Omental fat pad (tissue), 4 donors: ENCODE results near the gene CNTNAP5. TPM values are rescaled to one million over a fixed set of nuclear protein-coding genes. Genes with fewer than 3 reads are reported as not detected.

Experiments used
- ATAC-seq: fragments of 150-250 bp; one replicate; pipeline ENCODE4 v1.9.1; 2016; ENCODE audit warnings: mild to moderate bottlenecking, moderate library complexity; ENCODE audit not compliant: low FRiP score
- DNase-seq: peaks from one replicate; pipeline ENCODE4 v3.0.0-alpha.2; 2019; ENCODE audit warnings: low spot score
- total RNA-seq, 4 donors: library from RNA; depleted of rRNA; stranded (reverse); fragments of >200 nt; gene quantifications; one replicate each; pipeline ENCODE4 v1.1.0, GENCODE V29; 2016
- TF ChIP-seq, protein P1 (sequence below), 3 donors: fragments of 450-650 bp; IDR thresholded peaks; one replicate each; pipeline ENCODE4 v1.5.1; 2016 to 2017; ENCODE audit warnings: antibody characterized with exemption in 3 of 3, mild to moderate bottlenecking in 3 of 3, moderate library complexity in 2 of 3

The CNTNAP5 gene
- total RNA-seq, 4 donors from 2014 or later, result not detected

GRCh38 chr2:124661558-124661957 lies 636.5 kb downstream of the CNTNAP5 start:
- no peak for ATAC-seq
- DNase-seq, result no peak
- TF ChIP-seq, protein P1, sequence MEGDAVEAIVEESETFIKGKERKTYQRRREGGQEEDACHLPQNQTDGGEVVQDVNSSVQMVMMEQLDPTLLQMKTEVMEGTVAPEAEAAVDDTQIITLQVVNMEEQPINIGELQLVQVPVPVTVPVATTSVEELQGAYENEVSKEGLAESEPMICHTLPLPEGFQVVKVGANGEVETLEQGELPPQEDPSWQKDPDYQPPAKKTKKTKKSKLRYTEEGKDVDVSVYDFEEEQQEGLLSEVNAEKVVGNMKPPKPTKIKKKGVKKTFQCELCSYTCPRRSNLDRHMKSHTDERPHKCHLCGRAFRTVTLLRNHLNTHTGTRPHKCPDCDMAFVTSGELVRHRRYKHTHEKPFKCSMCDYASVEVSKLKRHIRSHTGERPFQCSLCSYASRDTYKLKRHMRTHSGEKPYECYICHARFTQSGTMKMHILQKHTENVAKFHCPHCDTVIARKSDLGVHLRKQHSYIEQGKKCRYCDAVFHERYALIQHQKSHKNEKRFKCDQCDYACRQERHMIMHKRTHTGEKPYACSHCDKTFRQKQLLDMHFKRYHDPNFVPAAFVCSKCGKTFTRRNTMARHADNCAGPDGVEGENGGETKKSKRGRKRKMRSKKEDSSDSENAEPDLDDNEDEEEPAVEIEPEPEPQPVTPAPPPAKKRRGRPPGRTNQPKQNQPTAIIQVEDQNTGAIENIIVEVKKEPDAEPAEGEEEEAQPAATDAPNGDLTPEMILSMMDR (IDR thresholded peaks at IDR 0.05), result no peak

GRCh38 chr2:124662946-124663644 lies 638.0 kb downstream of the CNTNAP5 start:
- no peak for ATAC-seq
- TF ChIP-seq, protein P1 (IDR thresholded peaks at IDR 0.05), result no peak
- DNase-seq, result no peak

GRCh38 chr2:124663645-124663997 lies 638.5 kb downstream of the CNTNAP5 start:
- no peak for ATAC-seq
- TF ChIP-seq, protein P1 (IDR thresholded peaks at IDR 0.05), result no peak
- no peak for DNase-seq

DNA sequence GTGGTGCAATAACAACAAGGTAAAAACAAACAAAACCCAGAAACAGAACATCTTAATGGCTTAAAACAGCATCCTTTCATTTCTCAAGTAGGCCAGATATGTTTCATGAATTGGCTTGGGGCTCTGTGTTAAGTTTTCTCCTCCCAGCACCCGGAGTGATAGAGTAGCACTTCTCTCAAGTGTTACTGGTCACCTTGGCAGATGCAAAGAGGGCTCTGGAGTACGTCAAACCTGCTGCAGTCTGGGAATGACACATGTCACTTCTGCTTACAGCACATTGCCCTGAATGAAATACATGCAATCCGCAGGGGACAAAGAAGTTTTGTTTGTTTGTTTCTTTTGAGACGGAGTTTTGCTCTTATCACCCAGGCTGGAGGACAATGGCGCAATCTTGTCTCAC lies 639.3 kb downstream of the CNTNAP5 start:
- ATAC-seq (no peak), DNase-seq (no peak)
- TF ChIP-seq, protein P1 (IDR thresholded peaks at IDR 0.05), result no peak

GRCh38 chr2:124666976-124667375 lies 641.9 kb downstream of the CNTNAP5 start:
- TF ChIP-seq, protein P1 (IDR thresholded peaks at IDR 0.05), result no peak
- DNase-seq, result no peak
- ATAC-seq, result no peak

DNA sequence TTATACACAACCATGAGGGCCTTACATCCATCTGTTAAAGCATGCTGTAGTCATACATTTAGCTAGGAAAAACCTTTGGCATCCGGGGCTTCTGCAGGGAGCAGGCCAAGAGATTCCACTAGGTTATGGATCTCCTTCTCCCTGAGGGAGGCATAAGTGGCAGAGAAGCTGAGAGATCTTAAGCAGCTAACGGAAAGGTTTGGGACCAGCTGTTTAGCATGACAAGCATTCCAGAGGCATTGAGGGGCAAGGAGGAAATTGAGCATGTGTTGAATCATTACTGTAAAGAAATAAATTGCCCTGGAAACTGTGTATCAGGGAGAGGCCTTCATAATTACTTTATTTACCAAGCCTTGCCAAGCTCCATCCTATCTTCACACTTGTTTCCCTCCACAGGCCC lies 643.1 kb downstream of the CNTNAP5 start:
- TF ChIP-seq, protein P1 (IDR thresholded peaks at IDR 0.05), result no peak
- ATAC-seq (no peak), DNase-seq (no peak)

GRCh38 chr2:124670187-124670586 lies 645.1 kb downstream of the CNTNAP5 start:
- ATAC-seq (no peak), DNase-seq (no peak)
- TF ChIP-seq, protein P1 (IDR thresholded peaks at IDR 0.05), result no peak
